Measurements from ENCODE around the gene RBP5. TPM values are rescaled to one million over a fixed set of nuclear protein-coding genes. Genes with fewer than 3 reads are reported as not detected.

Gene RBP5, protein sequence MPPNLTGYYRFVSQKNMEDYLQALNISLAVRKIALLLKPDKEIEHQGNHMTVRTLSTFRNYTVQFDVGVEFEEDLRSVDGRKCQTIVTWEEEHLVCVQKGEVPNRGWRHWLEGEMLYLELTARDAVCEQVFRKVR
- polyA plus RNA-seq (2012; ENCODE audit: insufficient read depth, insufficient read length), result 2.8 TPM

DNA sequence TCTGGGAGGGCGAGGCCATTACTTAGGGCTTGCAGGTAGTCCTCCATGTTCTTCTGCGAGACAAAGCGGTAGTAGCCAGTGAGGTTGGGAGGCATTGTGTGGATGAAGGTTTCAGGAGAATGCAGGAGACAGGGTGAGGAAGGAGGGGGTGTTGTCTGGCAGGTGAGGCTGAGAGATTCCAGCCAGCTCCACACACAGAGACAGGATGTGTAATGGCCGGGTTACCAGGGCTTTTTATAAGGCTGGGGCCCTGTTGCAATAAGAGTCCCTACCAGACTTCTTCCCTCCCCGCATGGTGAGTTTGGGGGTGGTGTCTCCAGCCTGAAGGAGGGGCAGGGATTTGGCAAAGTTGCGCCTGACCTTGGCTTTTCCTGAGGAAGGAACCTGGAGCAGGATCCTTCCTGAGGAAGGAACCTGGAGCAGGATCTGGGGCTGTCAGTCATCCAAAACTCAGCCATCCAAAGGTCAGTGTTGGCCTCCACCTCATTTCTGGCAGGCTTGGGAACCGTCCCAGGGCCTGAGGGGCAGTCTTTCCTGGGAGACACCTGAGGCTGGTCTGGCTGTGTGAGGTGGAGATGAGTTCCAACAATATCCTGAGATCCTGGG is at the start of gene RBP5:
RBP5 (minus strand) TSS at position 209 of the 606 bp plus-strand sequence; CDS start at position 95, 114 bp downstream.
- DNase-seq (ENCODE audit: low read depth, low spot score), result no peak

DNA sequence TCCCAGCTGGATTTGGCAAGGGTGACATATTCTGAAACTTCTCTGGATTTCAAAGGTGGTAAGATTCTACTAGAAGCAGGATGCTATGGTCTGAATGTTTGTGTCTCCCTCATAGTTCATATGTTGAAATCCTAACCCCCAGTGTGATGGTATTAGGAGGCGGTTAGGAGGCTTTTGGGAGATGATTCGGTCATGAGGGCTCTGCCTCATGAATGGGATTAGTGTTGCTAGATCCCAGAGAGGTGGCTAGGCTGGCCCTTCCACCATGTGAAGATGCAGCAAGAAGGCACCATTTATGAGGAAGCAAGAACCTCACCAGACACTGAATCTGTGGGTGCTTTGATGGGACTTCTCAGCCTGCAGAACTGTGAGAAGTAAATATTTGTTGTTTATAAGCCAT is 49.8 kb upstream of the RBP5 start:
- H3K4me3 ChIP-seq (ENCODE audit: low read length), result no peak overlapping the region
- no peak for DNase-seq (ENCODE audit: low read depth, low spot score)

More for the DNA sequence above, at the start of gene RBP5:
- H3K4me3 ChIP-seq (ENCODE audit: low read length), result peak within 1 kb of the TSS; percentile 88

DNA sequence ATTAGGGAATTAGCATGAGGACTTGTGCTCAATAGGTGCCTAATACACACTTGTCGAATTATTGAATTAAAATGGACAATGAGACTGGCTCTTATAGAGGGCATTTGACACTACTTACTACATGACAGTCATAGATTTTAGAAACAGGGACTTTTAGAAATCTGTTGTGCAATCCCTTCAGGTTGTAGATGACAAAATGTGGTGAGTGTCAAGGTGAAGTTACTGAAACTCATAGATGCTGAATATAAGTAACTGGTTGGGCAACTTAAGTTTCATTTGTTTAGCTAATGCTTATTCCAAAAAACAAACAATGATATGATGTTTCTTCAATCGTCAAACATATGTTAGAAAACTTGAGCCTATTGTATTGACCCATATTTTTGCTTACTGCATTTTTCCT is 47.9 kb upstream of the RBP5 start:
- no peak overlapping the region for H3K4me3 ChIP-seq (ENCODE audit: low read length)
- no peak for DNase-seq (ENCODE audit: low read depth, low spot score)

DNA sequence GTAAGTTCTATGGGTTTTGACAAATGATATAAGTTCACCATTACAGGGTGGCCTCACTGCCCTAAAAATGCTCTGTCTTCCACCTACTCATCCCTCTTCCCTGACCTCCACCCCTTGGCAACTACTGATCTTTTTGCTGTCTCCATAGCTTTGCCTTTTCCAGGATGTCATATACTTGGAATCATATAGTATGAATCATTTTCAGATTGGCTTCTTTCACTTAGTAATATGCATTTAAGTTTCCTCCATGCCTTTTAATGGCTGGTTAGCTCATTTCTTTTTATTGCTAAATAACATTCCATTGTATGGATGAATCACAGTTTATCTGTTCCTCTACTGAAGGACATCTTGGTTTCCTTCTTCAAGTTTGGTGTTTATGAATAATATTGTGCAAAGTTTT is 46.8 kb upstream of the RBP5 start:
- no peak for DNase-seq (ENCODE audit: low read depth, low spot score)
- no peak overlapping the region for H3K4me3 ChIP-seq (ENCODE audit: low read length)

DNA sequence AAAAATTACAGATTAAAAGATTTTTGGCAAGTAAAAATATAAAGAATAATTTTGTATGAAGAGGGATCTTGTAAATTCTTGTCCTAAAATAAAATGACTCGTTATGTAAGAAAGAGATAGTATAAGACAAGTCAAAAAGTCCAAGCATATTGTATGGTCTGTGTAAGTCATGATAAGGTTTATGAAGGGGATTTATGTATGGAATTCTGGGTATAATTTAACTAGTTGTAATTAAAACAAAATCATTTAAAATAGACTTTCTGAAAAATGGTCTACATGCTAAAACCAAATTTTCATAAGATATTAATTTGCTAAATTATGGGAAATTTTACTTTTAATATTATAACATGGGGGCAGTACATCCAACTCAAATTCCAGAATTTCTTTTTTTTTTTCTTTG is 43.2 kb upstream of the RBP5 start:
- no peak overlapping the region for H3K4me3 ChIP-seq (ENCODE audit: low read length)
- no peak for DNase-seq (ENCODE audit: low read depth, low spot score)

DNA sequence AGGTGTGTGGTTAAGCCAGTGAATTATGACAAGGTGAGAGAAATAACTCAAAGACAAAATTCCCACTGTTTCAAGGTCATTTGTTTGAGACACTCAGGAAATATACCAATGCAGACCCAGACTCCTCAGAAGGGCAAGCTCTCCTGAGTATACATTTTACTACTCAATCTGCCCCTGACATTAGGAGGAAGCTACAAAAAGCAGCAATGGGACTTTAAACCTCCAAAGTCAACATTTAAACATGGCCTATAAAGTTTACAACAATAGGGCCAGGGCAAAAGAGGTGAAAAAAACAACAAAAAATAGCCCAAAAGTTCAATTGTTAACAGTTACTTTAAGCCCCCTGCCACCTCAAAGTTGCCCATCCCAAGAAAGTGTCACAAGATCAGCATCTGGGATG is 41.3 kb upstream of the RBP5 start:
- no peak overlapping the region for H3K4me3 ChIP-seq (ENCODE audit: low read length)
- DNase-seq (ENCODE audit: low read depth, low spot score), result no peak

DNA sequence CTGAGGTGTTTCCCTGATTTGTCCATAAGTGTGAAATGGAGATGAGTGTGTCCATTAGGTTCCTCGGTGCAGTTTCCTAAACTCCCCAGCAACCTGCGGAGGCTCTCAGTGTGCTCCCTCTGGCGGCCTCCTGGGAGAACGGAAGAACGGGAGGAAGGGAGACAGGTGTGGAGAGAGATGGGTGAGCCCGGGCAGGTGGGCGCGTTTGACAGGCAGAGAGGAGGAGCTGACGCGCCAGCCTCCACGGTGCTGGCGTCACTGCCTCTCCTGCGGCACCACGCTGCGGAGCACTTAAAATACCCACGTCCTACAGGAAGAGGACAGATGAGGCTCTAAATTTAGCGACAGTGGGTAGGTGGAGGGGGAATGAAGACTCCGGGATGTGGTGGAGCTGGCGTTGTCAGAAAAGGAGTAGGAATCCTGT is 34.0 kb upstream of the RBP5 start:
- no peak overlapping the region for H3K4me3 ChIP-seq (ENCODE audit: low read length)
- DNase-seq (ENCODE audit: low read depth, low spot score), result peak; percentile 11

DNA sequence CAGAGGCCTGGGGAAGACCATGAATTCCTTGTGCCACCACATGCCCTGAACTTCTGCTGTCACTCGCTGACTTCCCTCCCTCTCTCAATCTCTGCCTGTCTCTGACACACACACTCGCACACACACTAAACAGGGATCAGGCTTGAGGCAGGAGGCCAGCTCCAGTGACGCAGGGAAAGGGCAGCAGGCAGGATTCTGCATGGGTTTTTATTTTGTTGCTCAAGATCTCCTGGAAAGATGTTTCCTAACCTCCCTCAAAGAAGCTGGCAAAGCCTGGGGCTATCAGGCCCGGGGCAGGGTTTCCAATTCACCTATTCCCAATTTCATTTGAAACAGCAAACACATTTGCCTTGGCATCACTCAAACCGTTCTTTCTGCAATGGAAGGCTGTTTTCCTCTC is 33.1 kb upstream of the RBP5 start:
- no peak for DNase-seq (ENCODE audit: low read depth, low spot score)
- H3K4me3 ChIP-seq (ENCODE audit: low read length), result no peak overlapping the region

DNA sequence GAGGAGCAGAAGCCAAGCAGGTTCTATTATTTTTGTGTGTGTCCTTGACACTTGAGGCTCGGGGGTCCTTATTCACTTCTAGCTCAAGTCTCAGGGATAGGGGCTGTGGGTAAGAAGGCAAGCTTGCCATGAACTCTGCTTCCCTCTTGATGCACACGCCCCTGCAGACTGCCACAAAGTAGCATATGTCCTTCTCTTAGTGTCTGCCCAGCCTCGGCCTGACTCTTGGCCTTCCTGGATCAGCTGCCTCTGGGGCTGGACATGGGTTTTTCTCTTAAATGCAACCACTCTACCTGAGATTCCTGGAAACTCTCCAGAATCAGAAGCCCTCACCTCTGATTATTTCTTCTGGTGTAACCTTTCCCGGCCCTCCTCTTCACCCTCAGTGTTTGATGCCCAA is 32.6 kb upstream of the RBP5 start:
- no peak overlapping the region for H3K4me3 ChIP-seq (ENCODE audit: low read length)
- no peak for DNase-seq (ENCODE audit: low read depth, low spot score)

DNA sequence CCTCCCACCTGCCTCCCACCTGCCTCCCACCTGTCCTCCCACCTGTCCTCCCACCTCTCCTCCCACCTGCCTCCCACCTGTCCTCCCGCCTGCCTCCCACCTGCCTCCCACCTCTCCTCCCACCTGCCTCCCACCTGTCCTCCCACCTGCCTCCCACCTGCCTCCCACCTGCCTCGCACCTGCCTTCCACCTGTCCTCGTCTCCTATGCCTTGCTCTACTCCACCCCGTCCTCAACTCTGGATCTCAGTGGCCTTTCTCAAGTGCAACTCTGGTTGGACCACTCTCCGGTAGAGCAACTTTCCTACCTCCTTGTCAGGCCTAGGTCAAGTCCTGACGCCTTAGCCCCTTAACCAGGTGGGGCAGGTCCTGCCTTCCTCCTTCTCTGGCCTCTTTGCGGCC is 31.5 kb upstream of the RBP5 start:
- DNase-seq (ENCODE audit: low read depth, low spot score), result no peak
- H3K4me3 ChIP-seq (ENCODE audit: low read length), result no peak overlapping the region

DNA sequence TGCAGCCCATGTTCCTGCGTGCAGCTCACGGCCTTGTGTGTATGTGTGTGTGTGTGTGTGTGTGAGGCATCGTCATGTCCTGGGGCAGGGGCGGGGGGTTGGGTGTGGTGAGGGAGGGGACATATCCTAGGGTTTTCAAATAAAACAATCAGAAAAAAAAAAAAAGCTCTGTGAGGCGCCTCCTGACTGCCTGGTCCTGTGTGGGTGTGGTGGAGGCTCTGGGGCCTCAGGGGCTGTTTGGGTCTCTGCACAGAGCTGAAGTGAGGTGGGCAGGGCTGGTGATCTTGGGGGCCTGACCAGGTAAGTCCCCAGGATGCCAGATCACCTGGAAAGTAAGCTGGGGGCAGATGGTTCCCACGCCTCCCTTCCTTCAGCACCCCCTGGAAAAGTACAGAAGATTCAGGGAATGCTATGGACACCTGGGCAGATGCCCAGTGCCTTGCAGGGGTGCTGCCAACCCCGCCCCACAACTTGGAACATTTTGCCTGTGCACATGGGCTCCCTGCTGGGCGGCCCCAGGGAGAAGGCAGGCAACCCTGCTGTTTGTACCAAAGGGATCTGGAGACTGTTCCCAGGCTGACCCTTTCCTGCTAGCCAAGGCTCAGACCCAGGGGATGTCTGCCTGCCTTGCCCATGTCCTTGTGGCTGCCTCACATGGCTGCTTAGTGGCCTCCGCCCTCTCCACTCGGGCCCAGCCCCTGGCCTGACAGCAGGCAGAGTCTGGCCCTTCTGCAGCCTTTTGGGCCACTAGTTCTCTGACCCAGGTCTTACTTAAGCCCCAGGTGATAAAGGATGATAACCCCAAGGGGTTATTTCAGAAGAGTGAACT is 30.3 kb upstream of the RBP5 start:
- no peak overlapping the region for H3K4me3 ChIP-seq (ENCODE audit: low read length)
- DNase-seq (ENCODE audit: low read depth, low spot score), result no peak

DNA sequence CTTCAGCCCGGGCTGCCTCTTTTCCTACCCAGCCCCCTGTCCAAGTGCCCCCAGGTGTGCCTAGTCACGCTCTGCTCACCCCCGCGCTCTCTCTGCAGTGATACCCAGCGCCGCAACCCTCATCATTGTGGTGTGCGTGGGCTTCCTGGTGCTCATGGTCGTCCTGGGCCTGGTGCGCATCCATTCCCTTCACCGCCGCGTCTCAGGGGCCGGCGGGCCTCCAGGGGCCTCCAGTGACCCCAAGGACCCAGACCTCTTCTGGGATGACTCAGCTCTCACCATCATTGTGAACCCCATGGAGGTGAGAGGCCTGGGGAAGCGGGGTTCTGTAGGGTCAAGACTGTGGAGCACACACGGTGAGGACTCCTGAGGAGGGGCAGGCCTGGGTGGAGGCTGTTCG is 28.7 kb upstream of the RBP5 start:
- no peak for DNase-seq (ENCODE audit: low read depth, low spot score)
- H3K4me3 ChIP-seq (ENCODE audit: low read length), result no peak overlapping the region

DNA sequence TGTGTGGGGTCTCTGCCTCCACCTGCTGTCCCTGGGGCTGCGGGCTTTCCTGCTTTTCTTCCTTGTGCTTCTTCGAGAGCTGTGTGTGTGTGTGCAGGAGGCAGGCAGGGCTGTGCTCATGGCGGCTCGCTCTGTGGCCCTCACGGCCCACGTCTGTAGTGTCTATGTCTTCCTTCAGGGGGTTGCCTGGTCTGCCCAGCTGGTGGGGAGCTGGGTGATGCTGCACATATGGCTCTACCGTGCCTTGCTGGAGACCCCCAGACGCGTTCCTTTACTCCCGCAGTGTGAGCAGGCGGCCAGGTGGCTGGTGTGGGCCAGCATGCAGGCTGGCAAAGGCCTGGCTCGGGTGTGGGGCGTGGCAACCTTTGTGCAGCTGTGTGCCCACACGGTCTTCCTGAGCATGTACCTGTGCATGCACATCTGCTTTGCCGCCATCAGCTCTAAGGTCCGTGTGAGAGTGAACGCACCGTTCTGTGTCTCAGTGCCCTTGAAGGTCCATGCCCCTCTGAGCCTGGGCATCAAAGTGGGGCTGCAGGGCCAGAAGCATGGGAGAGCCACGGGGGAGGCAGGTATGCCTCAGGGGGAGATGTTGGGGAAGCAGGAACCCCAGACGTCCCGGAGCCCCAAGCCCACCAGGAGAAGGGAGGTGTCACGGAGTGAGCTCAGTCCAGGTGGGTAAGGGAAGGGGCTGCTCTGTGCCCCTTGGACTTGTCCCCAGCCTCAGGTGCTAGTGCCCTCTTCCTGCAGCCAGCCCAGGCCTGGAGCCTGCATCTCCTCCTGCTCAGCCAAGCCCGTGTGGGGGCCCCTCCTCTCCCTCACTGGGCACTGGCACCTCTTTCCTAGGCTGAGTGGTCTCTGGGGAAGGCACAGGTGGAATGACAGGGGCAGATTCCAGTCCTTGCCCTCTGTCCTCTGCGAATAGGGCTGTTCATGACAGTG is 27.8 kb upstream of the RBP5 start:
- no peak overlapping the region for H3K4me3 ChIP-seq (ENCODE audit: low read length)
- DNase-seq (ENCODE audit: low read depth, low spot score), result no peak

DNA sequence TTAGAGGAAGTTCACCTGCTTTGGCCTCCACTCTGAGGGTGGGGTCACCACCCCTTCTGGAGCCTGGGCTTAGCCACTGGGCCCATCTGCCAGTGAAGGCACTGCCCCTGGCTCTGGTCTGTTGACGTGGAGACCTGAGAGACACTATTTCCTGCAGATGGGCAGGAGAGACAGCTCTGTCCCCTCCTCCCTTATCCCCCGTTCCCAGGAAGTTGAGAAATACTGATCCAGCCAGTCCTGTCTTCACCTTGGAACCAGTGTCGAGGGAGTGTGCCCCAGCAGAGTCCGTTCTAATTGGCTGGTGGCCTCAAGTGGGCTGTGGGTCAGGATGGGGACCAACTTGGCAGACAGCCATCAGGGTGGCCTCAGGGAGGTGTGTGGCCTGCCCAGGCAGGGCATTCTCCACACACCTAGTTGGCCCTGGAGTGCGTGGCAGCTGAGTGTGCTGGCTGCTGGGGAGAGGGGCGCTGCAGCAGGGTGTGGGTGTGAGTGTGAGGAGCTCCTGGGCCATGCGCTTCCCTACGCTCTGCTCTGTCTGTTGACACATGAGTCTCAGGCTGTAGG is 26.9 kb upstream of the RBP5 start:
- DNase-seq (ENCODE audit: low read depth, low spot score), result no peak
- no peak overlapping the region for H3K4me3 ChIP-seq (ENCODE audit: low read length)

DNA sequence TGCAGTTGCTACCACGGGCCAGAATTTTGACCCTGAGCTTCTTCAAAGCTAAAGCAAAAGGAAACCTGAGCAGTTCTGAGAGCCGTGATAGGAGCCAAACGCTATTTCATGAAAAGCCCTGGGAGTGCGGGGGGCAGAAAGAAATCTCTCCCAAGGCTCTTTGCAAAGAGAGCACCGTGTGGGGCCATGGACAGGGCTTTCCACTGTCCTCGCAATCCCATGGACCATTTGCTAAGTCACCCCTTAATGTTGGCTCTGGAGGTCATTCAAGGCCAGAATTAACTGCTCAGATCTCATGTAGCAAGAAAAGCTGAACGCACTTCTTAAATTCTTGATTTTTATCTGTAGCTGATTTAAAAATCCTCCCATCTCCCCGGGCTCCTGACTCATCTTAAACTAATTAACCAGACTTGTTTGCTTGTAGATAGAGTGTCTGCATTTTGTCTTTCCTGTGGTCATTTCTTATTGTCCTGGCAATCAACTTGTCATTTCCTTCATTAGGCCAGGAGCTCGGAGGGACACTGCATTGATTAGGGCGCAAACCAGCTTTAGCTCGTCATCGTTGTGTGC is 26.3 kb upstream of the RBP5 start:
- no peak overlapping the region for H3K4me3 ChIP-seq (ENCODE audit: low read length)
- DNase-seq (ENCODE audit: low read depth, low spot score), result no peak

DNA sequence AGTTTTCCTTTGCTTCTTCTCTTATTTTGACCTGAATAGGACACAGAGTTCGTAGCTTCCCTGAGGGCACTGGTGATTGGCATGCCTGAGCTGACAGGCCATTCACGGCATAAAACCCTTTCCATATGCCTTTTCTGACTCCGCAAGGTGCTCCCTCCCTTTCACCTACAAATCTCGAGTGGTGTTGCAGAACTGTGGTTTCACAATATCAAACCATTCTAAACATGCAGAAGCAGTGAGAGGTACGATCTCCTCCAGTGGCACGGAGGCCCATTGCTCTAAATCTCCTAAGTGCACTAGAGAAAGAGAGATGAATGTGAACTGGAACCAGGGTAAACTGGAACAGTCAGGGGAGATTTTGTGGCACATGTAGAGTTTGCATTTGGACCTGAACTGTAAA is 25.4 kb upstream of the RBP5 start:
- DNase-seq (ENCODE audit: low read depth, low spot score), result no peak
- H3K4me3 ChIP-seq (ENCODE audit: low read length), result no peak overlapping the region

DNA sequence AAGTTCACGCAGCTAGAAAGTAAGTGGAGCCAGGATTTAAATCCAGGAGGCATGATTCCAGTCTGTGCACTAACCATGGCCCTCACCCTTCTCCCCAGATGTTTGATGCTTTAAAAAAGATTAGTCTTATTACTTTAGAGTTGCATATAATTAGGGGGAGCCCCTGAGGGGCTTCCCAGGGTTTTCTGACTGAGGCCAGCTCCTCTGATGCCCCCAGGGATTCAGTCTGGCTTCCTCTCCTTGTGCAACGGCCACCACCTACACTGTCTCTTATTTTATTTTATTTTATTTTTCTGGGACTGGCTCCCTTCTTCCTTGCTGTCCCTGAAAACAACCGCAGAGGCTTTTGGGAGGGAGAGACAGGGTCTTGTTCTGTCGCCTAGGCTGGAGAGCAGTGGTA is 24.1 kb upstream of the RBP5 start:
- no peak for DNase-seq (ENCODE audit: low read depth, low spot score)
- H3K4me3 ChIP-seq (ENCODE audit: low read length), result no peak overlapping the region

DNA sequence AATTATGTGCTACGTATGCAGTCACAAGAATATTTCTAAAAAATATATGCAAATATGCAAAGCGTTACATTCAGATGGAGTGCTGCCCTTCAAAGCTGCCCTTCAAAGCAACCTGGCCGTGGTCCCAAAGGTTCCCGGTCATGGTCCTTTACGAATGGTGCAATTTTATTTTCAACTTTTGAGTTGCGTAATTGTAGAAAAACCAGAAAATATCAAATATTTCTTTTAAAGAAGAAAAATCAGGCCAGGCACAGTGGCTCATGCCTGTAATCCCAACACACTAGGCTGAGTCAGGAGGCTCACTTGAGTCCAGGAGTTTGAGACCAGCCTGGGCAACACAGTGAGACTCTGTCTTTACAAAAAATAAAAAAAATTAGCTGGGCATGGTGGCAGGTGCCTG is 22.8 kb upstream of the RBP5 start:
- H3K4me3 ChIP-seq (ENCODE audit: low read length), result no peak overlapping the region
- no peak for DNase-seq (ENCODE audit: low read depth, low spot score)

DNA sequence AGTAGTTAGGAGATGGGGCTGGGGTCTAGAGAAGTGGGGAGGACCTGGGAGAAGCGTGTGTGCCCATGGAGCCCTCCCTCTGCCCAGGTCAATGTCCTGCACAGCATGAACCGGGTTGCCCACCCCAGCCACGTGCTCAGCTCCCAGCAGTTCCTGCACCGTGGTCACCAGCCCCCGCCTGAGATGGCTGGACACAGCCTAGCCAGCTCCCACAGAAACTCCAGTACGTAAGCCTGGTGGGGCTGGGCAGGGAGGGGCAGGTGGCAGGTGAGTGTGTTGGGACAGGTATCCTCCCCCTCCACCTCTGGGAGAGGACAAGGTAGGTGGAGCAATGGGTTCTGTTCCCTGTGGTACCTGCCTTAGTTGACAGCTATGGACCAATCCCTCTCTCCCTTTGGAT is 22.2 kb upstream of the RBP5 start:
- DNase-seq (ENCODE audit: low read depth, low spot score), result no peak
- no peak overlapping the region for H3K4me3 ChIP-seq (ENCODE audit: low read length)

Measured in Jurkat, Clone E6-1 (cell line).